Kidney tubule cell (primary cell): ENCODE measurements around the gene MS4A6A.
"Not testable (repeated sequence)": the region's sequence is repeated elsewhere in the genome, so short reads cannot be mapped to it uniquely, and the experiment has no call there.

Source experiments
- DNase-seq: peaks from one replicate; pipeline ENCODE4 v3.0.0-alpha.2; 2018; ENCODE audit warnings: low spot score

Gene MS4A6A

GRCh38 chr11:60183591-60184205 is 815 bp upstream of the MS4A6A start:
- DNase-seq, result no peak

GRCh38 chr11:60175860-60176275 is 7.0 kb downstream of the MS4A6A start:
- no peak for DNase-seq

GRCh38 chr11:60172011-60172410 is 10.9 kb downstream of the MS4A6A start:
- no peak for DNase-seq

GRCh38 chr11:60170566-60170965 is 12.3 kb downstream of the MS4A6A start:
- peak; percentile 9 for DNase-seq

- peak; percentile 86 for DNase-seq
These were observed 13.5 kb downstream of the MS4A6A start for GRCh38 chr11:60169264-60169915.

- peak; percentile 2 for DNase-seq
These were observed 14.6 kb downstream of the MS4A6A start for GRCh38 chr11:60168306-60168705.

GRCh38 chr11:60165951-60166350 is 16.9 kb downstream of the MS4A6A start:
- no peak for DNase-seq

GRCh38 chr11:60165538-60165937 is 17.3 kb downstream of the MS4A6A start:
- no peak for DNase-seq

- no peak for DNase-seq
These were observed 18.3 kb downstream of the MS4A6A start for GRCh38 chr11:60164550-60165075.

GRCh38 chr11:60161766-60162165 is 21.1 kb downstream of the MS4A6A start:
- no peak for DNase-seq

- no peak for DNase-seq
These were observed 21.8 kb downstream of the MS4A6A start for GRCh38 chr11:60161107-60161506.

- no peak for DNase-seq
These were observed 23.0 kb downstream of the MS4A6A start for GRCh38 chr11:60159868-60160267.

GRCh38 chr11:60159284-60159683 is 23.6 kb downstream of the MS4A6A start:
- no peak for DNase-seq

GRCh38 chr11:60158636-60159035 is 24.2 kb downstream of the MS4A6A start:
- no peak for DNase-seq

GRCh38 chr11:60155931-60156330 is 27.0 kb downstream of the MS4A6A start:
- DNase-seq, result no peak

- not testable (repeated sequence) for DNase-seq
These were observed 30.2 kb downstream of the MS4A6A start for GRCh38 chr11:60152727-60153126.

- DNase-seq, result no peak
These were observed 32.6 kb downstream of the MS4A6A start for GRCh38 chr11:60150279-60150678.

- DNase-seq, result no peak
These were observed 37.2 kb downstream of the MS4A6A start for GRCh38 chr11:60145677-60146076.

- no peak for DNase-seq
These were observed 39.1 kb downstream of the MS4A6A start for GRCh38 chr11:60143768-60144167.

GRCh38 chr11:60133917-60134316 is 49.0 kb downstream of the MS4A6A start:
- DNase-seq, result no peak

GRCh38 chr11:60131912-60132311 is 51.0 kb downstream of the MS4A6A start:
- peak; percentile 44 for DNase-seq

- peak; percentile 78 for DNase-seq
These were observed 52.4 kb downstream of the MS4A6A start for GRCh38 chr11:60130496-60130895.

- no peak for DNase-seq
These were observed 53.0 kb downstream of the MS4A6A start for GRCh38 chr11:60129853-60130252.

GRCh38 chr11:60128866-60129265 is 54.0 kb downstream of the MS4A6A start:
- not testable (repeated sequence) for DNase-seq
